Activated T-cell treated with anti-CD3 and anti-CD28 coated beads for 1 hour (primary cell): ENCODE measurements around the gene C6orf89.

Source experiments
- DNase-seq: peaks from one replicate; pipeline ENCODE4 v3.0.0-alpha.2; 2020; ENCODE audit warnings: low read depth

The C6orf89 gene

GRCh38 chr6:36852481-36853147 lies 33.1 kb upstream of the C6orf89 start:
- DNase-seq = no peak

GRCh38 chr6:36853325-36853724 lies 32.4 kb upstream of the C6orf89 start:
- no peak for DNase-seq

- DNase-seq = no peak
These were observed 30.0 kb upstream of the C6orf89 start for GRCh38 chr6:36855750-36856149.

- no peak for DNase-seq
These were observed 29.5 kb upstream of the C6orf89 start for GRCh38 chr6:36856277-36856676.

GRCh38 chr6:36857325-36857724 lies 28.4 kb upstream of the C6orf89 start:
- DNase-seq = no peak

GRCh38 chr6:36858407-36858981 lies 27.3 kb upstream of the C6orf89 start:
- no peak for DNase-seq

GRCh38 chr6:36860126-36860525 lies 25.6 kb upstream of the C6orf89 start:
- no peak for DNase-seq

GRCh38 chr6:36862164-36862847 lies 23.4 kb upstream of the C6orf89 start:
- no peak for DNase-seq

GRCh38 chr6:36862848-36863382 lies 22.8 kb upstream of the C6orf89 start:
- DNase-seq = no peak

GRCh38 chr6:36863670-36864540 lies 21.8 kb upstream of the C6orf89 start:
- no peak for DNase-seq

GRCh38 chr6:36865835-36866234 lies 19.9 kb upstream of the C6orf89 start:
- DNase-seq = no peak

GRCh38 chr6:36867471-36868224 lies 18.1 kb upstream of the C6orf89 start:
- no peak for DNase-seq

GRCh38 chr6:36871686-36872085 lies 14.1 kb upstream of the C6orf89 start:
- no peak for DNase-seq

- DNase-seq = no peak
These were observed 12.6 kb upstream of the C6orf89 start for GRCh38 chr6:36873115-36873514.

GRCh38 chr6:36873612-36874442 lies 11.9 kb upstream of the C6orf89 start:
- DNase-seq = no peak

- peak; percentile 73 for DNase-seq
These were observed 11.1 kb upstream of the C6orf89 start, which contains the start of gene PPIL1 for GRCh38 chr6:36874443-36875249. Gene PPIL1, minus strand, starts transcription at chr6:36874803. Its CDS starts 31 bp downstream, at chr6:36874772.

- DNase-seq = no peak
These were observed 10.5 kb upstream of the C6orf89 start for GRCh38 chr6:36875250-36875633.

- no peak for DNase-seq
These were observed 1.1 kb upstream of the C6orf89 start for GRCh38 chr6:36884610-36885009.

GRCh38 chr6:36886950-36887618 lies 1.3 kb downstream of the C6orf89 start:
- no peak for DNase-seq
